ENCODE measurements around the gene EZH2. TPM values are rescaled to one million over a fixed set of nuclear protein-coding genes. Genes with fewer than 3 reads are reported as not detected.

Gene EZH2
- total and polyA plus RNA-seq, 4 donors, result 0.75 to 4.1 (median 1.3) TPM

DNA sequence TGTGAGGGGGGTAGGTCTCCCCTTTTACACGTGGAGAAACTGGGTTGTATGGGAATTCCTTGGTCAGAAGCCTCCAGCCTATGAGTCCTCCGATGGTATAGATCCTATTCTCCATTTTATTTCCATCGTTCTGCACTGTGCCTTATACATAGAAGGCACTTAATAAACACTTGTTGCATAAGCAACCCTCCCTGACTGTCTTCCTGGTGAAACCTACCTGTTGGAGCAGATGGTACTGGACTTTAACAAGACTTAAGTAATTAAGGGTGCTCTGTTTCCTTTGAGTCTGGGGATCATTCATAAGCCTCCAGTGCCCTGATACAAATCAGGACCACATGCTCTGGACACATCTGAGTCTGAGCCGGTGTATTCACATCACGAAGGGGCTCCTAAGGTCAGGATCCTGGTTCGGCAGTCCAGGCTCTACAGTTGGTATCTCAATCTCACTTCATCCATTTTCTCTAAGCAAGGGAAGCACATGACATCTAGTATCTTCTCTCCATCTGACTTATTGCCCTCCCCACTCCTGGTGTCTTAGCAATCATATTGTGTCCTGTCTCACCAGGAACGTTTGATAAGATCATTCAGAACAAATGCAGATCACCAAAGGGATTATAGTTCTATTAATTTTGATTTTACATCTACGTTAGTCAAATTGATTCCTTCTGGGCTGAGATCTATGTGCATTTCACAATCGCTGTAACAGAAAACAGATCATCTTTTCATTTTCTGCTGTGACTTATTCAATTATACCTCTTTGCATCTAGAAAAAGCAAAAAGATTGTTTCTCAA lies 22.8 kb upstream of the EZH2 start:
- ATAC-seq (ENCODE audit: low FRiP score) (no peak), DNase-seq (no peak)
- H3K27ac ChIP-seq (ENCODE audit: low read depth in 1 of 2, low read length in 2 of 2), result no peak overlapping the region
- no peaks in the 10 kb centered on the region for H3K4me1 ChIP-seq (ENCODE audit: control insufficient read depth in 1 of 2, insufficient read depth in 2 of 2, low read length in 2 of 2)
- no peaks in the 10 kb centered on the region for H3K9me3 ChIP-seq (ENCODE audit: control insufficient read depth, low read length)
- 88 to 89% methylated on average over 9 of the region's 9 CpGs for WGBS, 2 donors
- intact Hi-C loops (cut with DNase I), result no loop called here
- H3K4me3 ChIP-seq (ENCODE audit: low read length in 2 of 2), result no peak overlapping the region
- H3K27me3 ChIP-seq (ENCODE audit: control insufficient read depth in 1 of 2, insufficient read depth in 2 of 2, low read length in 1 of 2), result no peaks in the 10 kb centered on the region
- H3K36me3 ChIP-seq (ENCODE audit: control insufficient read depth in 1 of 2, insufficient read depth in 2 of 2, low read length in 1 of 2), result no peaks in the 10 kb centered on the region

GRCh38 chr7:148905093-148905666 lies 21.1 kb upstream of the EZH2 start:
- Histone ChIP-seq H3K4me1 (ENCODE audit: control insufficient read depth in 1 of 2, insufficient read depth in 2 of 2, low read length in 2 of 2) (no peaks in the 10 kb centered on the region), H3K36me3 (ENCODE audit: control insufficient read depth in 1 of 2, insufficient read depth in 2 of 2, low read length in 1 of 2) (no peaks in the 10 kb centered on the region), H3K9me3 (ENCODE audit: control insufficient read depth, low read length) (no peaks in the 10 kb centered on the region), H3K27me3 (ENCODE audit: control insufficient read depth in 1 of 2, insufficient read depth in 2 of 2, low read length in 1 of 2) (no peaks in the 10 kb centered on the region), H3K4me3 (ENCODE audit: low read length in 2 of 2) (no peak overlapping the region), H3K27ac (ENCODE audit: low read depth in 1 of 2, low read length in 2 of 2) (no peak overlapping the region)
- DNase-seq, result peak in 1 of 2 donors; percentile 40
- 42 to 45% methylated on average over 6 of the region's 6 CpGs for WGBS, 2 donors
- intact Hi-C loops (cut with DNase I), result no loop called here
- no peak for ATAC-seq (ENCODE audit: low FRiP score)

- ATAC-seq (ENCODE audit: low FRiP score) (no peak), DNase-seq (no peak)
- Histone ChIP-seq H3K36me3 (ENCODE audit: control insufficient read depth in 1 of 2, insufficient read depth in 2 of 2, low read length in 1 of 2) (no peaks in the 10 kb centered on the region), H3K4me1 (ENCODE audit: control insufficient read depth in 1 of 2, insufficient read depth in 2 of 2, low read length in 2 of 2) (no peaks in the 10 kb centered on the region), H3K27ac (ENCODE audit: low read depth in 1 of 2, low read length in 2 of 2) (no peak overlapping the region), H3K9me3 (ENCODE audit: control insufficient read depth, low read length) (no peaks in the 10 kb centered on the region), H3K27me3 (ENCODE audit: control insufficient read depth in 1 of 2, insufficient read depth in 2 of 2, low read length in 1 of 2) (no peaks in the 10 kb centered on the region), H3K4me3 (ENCODE audit: low read length in 2 of 2) (no peak overlapping the region)
- intact Hi-C loops (cut with DNase I), result no loop called here
- 99 to 100% methylated on average over 1 of the region's 1 CpG for WGBS, 2 donors
These were observed 19.4 kb upstream of the EZH2 start for GRCh38 chr7:148903504-148903903.

- Histone ChIP-seq H3K27ac (ENCODE audit: low read depth in 1 of 2, low read length in 2 of 2) (no peak overlapping the region), H3K9me3 (ENCODE audit: control insufficient read depth, low read length) (no peaks in the 10 kb centered on the region), H3K4me1 (ENCODE audit: control insufficient read depth in 1 of 2, insufficient read depth in 2 of 2, low read length in 2 of 2) (no peaks in the 10 kb centered on the region), H3K36me3 (ENCODE audit: control insufficient read depth in 1 of 2, insufficient read depth in 2 of 2, low read length in 1 of 2) (no peaks in the 10 kb centered on the region), H3K27me3 (ENCODE audit: control insufficient read depth in 1 of 2, insufficient read depth in 2 of 2, low read length in 1 of 2) (no peaks in the 10 kb centered on the region), H3K4me3 (ENCODE audit: low read length in 2 of 2) (no peak overlapping the region)
- intact Hi-C loops (cut with DNase I), result no loop called here
- WGBS, 2 donors, result 88 to 92% methylated on average over 3 of the region's 3 CpGs
- DNase-seq (no peak), ATAC-seq (ENCODE audit: low FRiP score) (no peak)
These were observed 17.1 kb upstream of the EZH2 start for GRCh38 chr7:148901178-148901577.

- H3K9me3 ChIP-seq (ENCODE audit: control insufficient read depth, low read length), result no peaks in the 10 kb centered on the region
- no peaks in the 10 kb centered on the region for H3K4me1 ChIP-seq (ENCODE audit: control insufficient read depth in 1 of 2, insufficient read depth in 2 of 2, low read length in 2 of 2)
- no peaks in the 10 kb centered on the region for H3K36me3 ChIP-seq (ENCODE audit: control insufficient read depth in 1 of 2, insufficient read depth in 2 of 2, low read length in 1 of 2)
- no peak overlapping the region for H3K27ac ChIP-seq (ENCODE audit: low read depth in 1 of 2, low read length in 2 of 2)
- peak in 1 of 2 donors; percentile 32 for DNase-seq
- H3K27me3 ChIP-seq (ENCODE audit: control insufficient read depth in 1 of 2, insufficient read depth in 2 of 2, low read length in 1 of 2), result no peaks in the 10 kb centered on the region
- no peak overlapping the region for H3K4me3 ChIP-seq (ENCODE audit: low read length in 2 of 2)
- no peak for ATAC-seq (ENCODE audit: low FRiP score)
- WGBS, 2 donors, result 27 to 35% methylated on average over 6 of the region's 6 CpGs
- intact Hi-C loops (cut with DNase I), result loop anchor here in 1 of 2 donors (5.0 kb wide), 1 partner anchor 38 kb away; no protein-coding TSS in a partner anchor
These were observed 14.9 kb upstream of the EZH2 start for GRCh38 chr7:148898845-148899484.

- no peak overlapping the region for H3K27ac ChIP-seq (ENCODE audit: low read depth in 1 of 2, low read length in 2 of 2)
- H3K36me3 ChIP-seq (ENCODE audit: control insufficient read depth in 1 of 2, insufficient read depth in 2 of 2, low read length in 1 of 2), result no peaks in the 10 kb centered on the region
- no peaks in the 10 kb centered on the region for H3K9me3 ChIP-seq (ENCODE audit: control insufficient read depth, low read length)
- H3K4me1 ChIP-seq (ENCODE audit: control insufficient read depth in 1 of 2, insufficient read depth in 2 of 2, low read length in 2 of 2), result no peaks in the 10 kb centered on the region
- intact Hi-C loops (cut with DNase I), result no loop called here
- H3K4me3 ChIP-seq (ENCODE audit: low read length in 2 of 2), result no peak overlapping the region
- WGBS, 2 donors, result 60 to 62% methylated on average over 2 of the region's 2 CpGs
- no peaks in the 10 kb centered on the region for H3K27me3 ChIP-seq (ENCODE audit: control insufficient read depth in 1 of 2, insufficient read depth in 2 of 2, low read length in 1 of 2)
- DNase-seq (no peak), ATAC-seq (ENCODE audit: low FRiP score) (no peak)
These were observed 10.5 kb upstream of the EZH2 start for GRCh38 chr7:148894591-148894990.

GRCh38 chr7:148893071-148893470 lies 9.0 kb upstream of the EZH2 start:
- intact Hi-C loops (cut with DNase I), result no loop called here
- DNase-seq (no peak), ATAC-seq (ENCODE audit: low FRiP score) (no peak)
- H3K4me1 ChIP-seq (ENCODE audit: control insufficient read depth in 1 of 2, insufficient read depth in 2 of 2, low read length in 2 of 2), result no peaks in the 10 kb centered on the region
- H3K9me3 ChIP-seq (ENCODE audit: control insufficient read depth, low read length), result no peaks in the 10 kb centered on the region
- H3K27me3 ChIP-seq (ENCODE audit: control insufficient read depth in 1 of 2, insufficient read depth in 2 of 2, low read length in 1 of 2), result no peaks in the 10 kb centered on the region
- no peak overlapping the region for H3K27ac ChIP-seq (ENCODE audit: low read depth in 1 of 2, low read length in 2 of 2)
- WGBS, 2 donors, result 92 to 93% methylated on average over 2 of the region's 2 CpGs
- H3K4me3 ChIP-seq (ENCODE audit: low read length in 2 of 2), result no peak overlapping the region
- H3K36me3 ChIP-seq (ENCODE audit: control insufficient read depth in 1 of 2, insufficient read depth in 2 of 2, low read length in 1 of 2), result no peaks in the 10 kb centered on the region

DNA sequence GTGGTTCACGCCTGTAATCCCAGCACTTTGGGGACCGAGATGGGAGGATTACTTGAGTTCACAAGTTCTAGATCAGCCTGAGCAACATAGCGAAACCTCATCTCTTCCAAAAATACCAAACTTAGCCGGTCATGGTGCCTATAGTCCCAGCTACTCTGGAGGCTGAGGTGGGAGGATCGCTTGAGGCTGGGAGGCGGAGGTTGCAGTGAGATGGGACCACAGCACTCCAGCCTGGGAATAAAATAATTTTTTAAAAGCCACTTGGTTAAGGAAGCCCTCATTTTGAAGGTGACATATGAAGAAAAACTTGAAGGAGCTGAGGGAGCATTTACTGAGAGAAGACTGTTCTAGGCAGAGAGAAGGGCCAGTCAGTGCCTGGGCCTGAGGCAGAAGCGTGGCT lies 4.2 kb upstream of the EZH2 start:
- DNase-seq, result no peak
- 93 to 95% methylated on average over 7 of the region's 7 CpGs for WGBS, 2 donors
- Histone ChIP-seq H3K4me3 (ENCODE audit: low read length in 2 of 2) (no peak overlapping the region), H3K9me3 (ENCODE audit: control insufficient read depth, low read length) (no peaks in the 10 kb centered on the region), H3K27me3 (ENCODE audit: control insufficient read depth in 1 of 2, insufficient read depth in 2 of 2, low read length in 1 of 2) (no peaks in the 10 kb centered on the region), H3K27ac (ENCODE audit: low read depth in 1 of 2, low read length in 2 of 2) (no peak overlapping the region), H3K4me1 (ENCODE audit: control insufficient read depth in 1 of 2, insufficient read depth in 2 of 2, low read length in 2 of 2) (no peaks in the 10 kb centered on the region), H3K36me3 (ENCODE audit: control insufficient read depth in 1 of 2, insufficient read depth in 2 of 2, low read length in 1 of 2) (no peaks in the 10 kb centered on the region)
- ATAC-seq (ENCODE audit: low FRiP score), result no peak
- intact Hi-C loops (cut with DNase I), result loop anchor here in 1 of 2 donors (10.0 kb wide), 1 partner anchor 193 kb away; the partner anchor contains the start of gene CUL1
